Measurements from ENCODE around the gene PLEKHD1. TPM values are rescaled to one million over a fixed set of nuclear protein-coding genes. Genes with fewer than 3 reads are reported as not detected.

The PLEKHD1 gene
- total and polyA plus RNA-seq, 2 of the 8 experiments (the other 6 are each of a cell fraction or from before 2014, with no cell fraction given), result 0.24 to 0.48 TPM

DNA sequence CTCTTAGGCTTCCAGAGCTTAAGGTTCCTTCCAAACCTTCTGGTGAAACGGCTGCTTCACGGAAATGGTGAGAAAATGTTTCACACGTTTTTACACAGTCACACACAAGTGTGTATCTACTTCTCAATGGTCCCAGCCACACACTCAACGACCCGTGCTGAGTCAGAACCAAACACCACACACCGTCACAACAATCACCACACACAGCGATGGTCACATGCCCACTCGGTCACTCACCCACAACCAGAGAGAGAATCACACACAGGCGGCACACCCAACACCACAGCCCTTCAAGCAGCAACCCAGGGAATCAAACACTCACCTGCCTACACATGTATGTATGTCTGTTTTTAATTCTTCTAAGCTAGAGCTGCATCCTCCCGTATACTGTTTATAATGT lies 12.6 kb upstream of the PLEKHD1 start:
- H3K23ac ChIP-seq (ENCODE audit: insufficient read length), result no peak overlapping the region
- no peak overlapping the region for H2AFZ ChIP-seq (ENCODE audit: low read length)
- no peak overlapping the region for H3K4ac ChIP-seq (replicated peaks; ENCODE audit: insufficient read length, low read depth, low read length)
- no peaks in the 10 kb centered on the region for H3K79me1 ChIP-seq (ENCODE audit: low read depth, low read length)
- no peak overlapping the region for H4K5ac ChIP-seq (ENCODE audit: insufficient read length, low read depth, low read length)
- no peak overlapping the region for H2BK12ac ChIP-seq (ENCODE audit: low read depth, low read length)
- H3K56ac ChIP-seq (replicated peaks; ENCODE audit: insufficient read length, low read depth, low read length), result no peak overlapping the region
- no peak overlapping the region for H3K14ac ChIP-seq (ENCODE audit: insufficient read length)
- H2BK20ac ChIP-seq (ENCODE audit: low read length), result 0 out of 2 replicates have a peak overlapping the region, but pooled peaks have one; percentile 27
- CTCF ChIA-PET (ENCODE audit: partially characterized antibody), result interaction anchor here (0.8 to 1.4 kb wide), 4 partner anchors 12 to 229 kb away, joined by 3 read pairs; partner anchors contain the start of gene CCDC177
- H3K79me2 ChIP-seq (ENCODE audit: control insufficient read depth in 1 of 2, insufficient read depth in 2 of 2, low read length in 2 of 2), result no peaks in the 10 kb centered on the region
- H4K20me1 ChIP-seq (replicated peaks in 1 of 2; ENCODE audit: control insufficient read depth in 1 of 2, insufficient read depth in 2 of 2, low read length in 2 of 2), result no peaks in the 10 kb centered on the region
- POLR2A ChIA-PET (ENCODE audit: partially characterized antibody), result interaction anchor here (0.6 to 0.7 kb wide), 2 partner anchors 75 to 1053 kb away, joined by 3 to 4 read pairs; no protein-coding TSS in a partner anchor
- H4K8ac ChIP-seq (ENCODE audit: extremely low read depth, insufficient read depth, low read length), result no peak overlapping the region
- DNase-seq (ENCODE audit: low read depth in 1 of 2, low spot score in 2 of 2), result no peak
- H2BK120ac ChIP-seq (replicated peaks; ENCODE audit: low read depth, low read length), result no peak overlapping the region
- H3K36me3 ChIP-seq (ENCODE audit: control insufficient read depth in 2 of 4, insufficient read depth in 4 of 4, low read length in 3 of 4), result no peaks in the 10 kb centered on the region
- no peak overlapping the region for H3K4me3 ChIP-seq (ENCODE audit: extremely low read depth in 1 of 4, insufficient read depth in 2 of 4, low read depth in 3 of 4, low read length in 4 of 4)
- no peaks in the 10 kb centered on the region for H3K23me2 ChIP-seq (ENCODE audit: low read depth, low read length)
- H2BK5ac ChIP-seq (ENCODE audit: low read depth, low read length), result no peak overlapping the region
- WGBS, 2 experiments (ENCODE audit: extremely low coverage in 1 of 2, insufficient coverage in 1 of 2, insufficient read length in 1 of 2, insufficient replicate concordance in 2 of 2, low coverage in 1 of 2, low lambda C conversion rate in 2 of 2, missing lambda C conversion rate in 1 of 2), result 83% methylated on average over 10 of the region's 10 CpGs; no CpG with 5 or more reads in 1 of the 2 experiments
- H3K27me3 ChIP-seq (replicated peaks in 1 of 4; ENCODE audit: control insufficient read depth in 3 of 4, extremely low read depth in 1 of 4, insufficient read depth in 3 of 4, low read length in 3 of 4), result no peaks in the 10 kb centered on the region
- no peaks in the 10 kb centered on the region for H3K9me3 ChIP-seq (ENCODE audit: insufficient read depth in 2 of 2, low read depth in 1 of 2, low read length in 1 of 2)
- H3K9ac ChIP-seq (replicated peaks in 1 of 4; ENCODE audit: extremely low read depth in 1 of 4, low read depth in 3 of 4, low read length in 3 of 4), result no peak overlapping the region
- H3K27ac ChIP-seq (ENCODE audit: low read depth, low read length), result no peak overlapping the region
- no peak overlapping the region for H4K91ac ChIP-seq (replicated peaks; ENCODE audit: insufficient read length, low read length)
- no peak overlapping the region for H3K18ac ChIP-seq (ENCODE audit: extremely low read depth, low read length)
- FAIRE-seq, result no peak
- no peak overlapping the region for H3K4me2 ChIP-seq (ENCODE audit: insufficient read depth in 1 of 2, low read depth in 2 of 2, low read length in 2 of 2)
- H2AK5ac ChIP-seq (ENCODE audit: low read depth, low read length), result no peak overlapping the region
- no peak overlapping the region for H2BK15ac ChIP-seq (ENCODE audit: low read length)
- H3K4me1 ChIP-seq (replicated peaks in 1 of 4; ENCODE audit: control insufficient read depth in 3 of 4, insufficient read depth in 4 of 4, low read length in 3 of 4), result no peaks in the 10 kb centered on the region
- no peak for TF ChIP-seq JUND (IDR thresholded peaks at IDR 0.05; ENCODE audit: low read length)
- no peak for TF ChIP-seq SRF (IDR thresholded peaks at IDR 0.05; ENCODE audit: low read depth, low read length)
- TF ChIP-seq SP1 (IDR thresholded peaks at IDR 0.05; ENCODE audit: low read depth, low read length), result no peak
- no peak for TF ChIP-seq HDAC6 (IDR thresholded peaks at IDR 0.05; ENCODE audit: low read depth, low read length)
- no peak for TF ChIP-seq CREB1 (IDR thresholded peaks at IDR 0.05)
- TF ChIP-seq, protein P1, sequence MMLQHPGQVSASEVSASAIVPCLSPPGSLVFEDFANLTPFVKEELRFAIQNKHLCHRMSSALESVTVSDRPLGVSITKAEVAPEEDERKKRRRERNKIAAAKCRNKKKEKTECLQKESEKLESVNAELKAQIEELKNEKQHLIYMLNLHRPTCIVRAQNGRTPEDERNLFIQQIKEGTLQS (IDR thresholded peaks at IDR 0.05; ENCODE audit: insufficient read depth, low read depth, low read length), result no peak
- no peak for TF ChIP-seq SP4 (IDR thresholded peaks at IDR 0.05; ENCODE audit: low read length)
- no peak for TF ChIP-seq CBX5 (IDR thresholded peaks at IDR 0.05; ENCODE audit: low read depth, low read length)
- TF ChIP-seq RBBP5 (IDR thresholded peaks at IDR 0.05; ENCODE audit: borderline replicate concordance, low read depth, low read length), result no peak
- TF ChIP-seq FOSL1 (IDR thresholded peaks at IDR 0.05; ENCODE audit: insufficient read depth, low read depth, low read length), result no peak
- no peak for TF ChIP-seq EGR1 (IDR thresholded peaks at IDR 0.05; ENCODE audit: borderline replicate concordance, low read depth, low read length)
- TF ChIP-seq USF2 (IDR thresholded peaks at IDR 0.05; ENCODE audit: low read length), result no peak
- TF ChIP-seq CHD2 (IDR thresholded peaks at IDR 0.05; ENCODE audit: low read length), result no peak
- no peak for TF ChIP-seq BCL11A (IDR thresholded peaks at IDR 0.05; ENCODE audit: low read depth in 2 of 2, low read length in 2 of 2)
